AG04449 (cell line): Measurements from ENCODE around the gene SBK2.
A peak's percentile ranks its signal among the peaks of the same experiment; 100 is the strongest.

Experiments used
- CTCF ChIA-PET: fragments of 350-600 bp; formaldehyde crosslinking; extraction: SDS; loops from one replicate; lab custom pipeline; 2021; ENCODE audit warnings: antibody characterized with exemption; lab: Yijun Ruan, JAX
- POLR2A ChIA-PET: fragments of 400-600, 350-600 bp; formaldehyde crosslinking; extraction: SDS; loops from one replicate; lab custom pipeline; 2020; ENCODE audit warnings: antibody characterized with exemption, inconsistent platforms; lab: Yijun Ruan, JAX
- DNase-seq: peaks from one replicate; pipeline ENCODE4 v3.0.0-alpha.2; 2010; ENCODE audit warnings: low read depth, low spot score
- H3K4me3 ChIP-seq: 2 replicates; pipeline ENCODE4 v1.5.1; 2011; ENCODE audit warnings: low read depth, mild to moderate bottlenecking, control low read depth, low read length
- TF ChIP-seq, protein P1 (sequence below): IDR thresholded peaks from one replicate; pipeline ENCODE4 v1.5.1; 2011; ENCODE audit warnings: mild to moderate bottlenecking, moderate library complexity, low read length, control low read depth, inconsistent platforms; ENCODE audit not compliant: insufficient read depth; ENCODE audit errors: missing control alignments

The SBK2 gene

DNA sequence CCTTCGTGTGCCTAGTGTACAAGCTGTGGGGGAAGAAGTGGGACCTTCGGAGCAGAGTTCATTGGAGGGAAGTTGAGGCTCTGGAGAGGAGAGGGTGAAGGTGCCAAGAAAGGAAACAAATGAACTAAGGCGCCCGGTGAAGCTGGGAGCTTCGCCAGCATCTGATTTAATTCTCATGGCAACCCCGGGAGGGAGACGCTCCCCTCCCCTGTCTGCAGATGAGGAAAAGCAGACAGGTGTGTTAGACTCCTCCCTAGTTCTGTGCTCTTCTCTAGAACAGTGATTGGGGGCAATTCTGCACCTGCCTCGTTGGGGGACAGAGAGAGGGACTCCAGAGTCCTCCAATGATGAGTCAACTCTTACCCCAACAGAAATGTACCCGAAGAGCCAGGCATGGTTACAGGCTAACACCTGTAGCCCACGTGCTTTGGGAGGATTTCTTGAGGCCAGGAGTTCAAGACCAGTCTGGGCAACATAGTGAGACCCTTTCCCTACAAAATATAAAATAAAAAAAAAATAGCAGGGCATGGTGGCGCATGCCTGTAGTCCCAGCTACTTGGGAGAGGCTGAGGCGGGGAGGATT, 44.5 kb downstream of the SBK2 start:
- POLR2A ChIA-PET, result interaction anchor here (2.0 kb wide), 1 partner anchor 12 kb away, joined by 8 read pairs; no protein-coding TSS in a partner anchor
- DNase-seq, result no peak
- CTCF ChIA-PET, result interaction anchor here (1.4 to 17.6 kb wide), 4 partner anchors 9 to 114 kb away, joined by 4 to 173 read pairs (median 84); partner anchors contain the start of gene ZNF865
- TF ChIP-seq, protein P1, sequence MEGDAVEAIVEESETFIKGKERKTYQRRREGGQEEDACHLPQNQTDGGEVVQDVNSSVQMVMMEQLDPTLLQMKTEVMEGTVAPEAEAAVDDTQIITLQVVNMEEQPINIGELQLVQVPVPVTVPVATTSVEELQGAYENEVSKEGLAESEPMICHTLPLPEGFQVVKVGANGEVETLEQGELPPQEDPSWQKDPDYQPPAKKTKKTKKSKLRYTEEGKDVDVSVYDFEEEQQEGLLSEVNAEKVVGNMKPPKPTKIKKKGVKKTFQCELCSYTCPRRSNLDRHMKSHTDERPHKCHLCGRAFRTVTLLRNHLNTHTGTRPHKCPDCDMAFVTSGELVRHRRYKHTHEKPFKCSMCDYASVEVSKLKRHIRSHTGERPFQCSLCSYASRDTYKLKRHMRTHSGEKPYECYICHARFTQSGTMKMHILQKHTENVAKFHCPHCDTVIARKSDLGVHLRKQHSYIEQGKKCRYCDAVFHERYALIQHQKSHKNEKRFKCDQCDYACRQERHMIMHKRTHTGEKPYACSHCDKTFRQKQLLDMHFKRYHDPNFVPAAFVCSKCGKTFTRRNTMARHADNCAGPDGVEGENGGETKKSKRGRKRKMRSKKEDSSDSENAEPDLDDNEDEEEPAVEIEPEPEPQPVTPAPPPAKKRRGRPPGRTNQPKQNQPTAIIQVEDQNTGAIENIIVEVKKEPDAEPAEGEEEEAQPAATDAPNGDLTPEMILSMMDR, result no peak
- no peak overlapping the region for H3K4me3 ChIP-seq

DNA sequence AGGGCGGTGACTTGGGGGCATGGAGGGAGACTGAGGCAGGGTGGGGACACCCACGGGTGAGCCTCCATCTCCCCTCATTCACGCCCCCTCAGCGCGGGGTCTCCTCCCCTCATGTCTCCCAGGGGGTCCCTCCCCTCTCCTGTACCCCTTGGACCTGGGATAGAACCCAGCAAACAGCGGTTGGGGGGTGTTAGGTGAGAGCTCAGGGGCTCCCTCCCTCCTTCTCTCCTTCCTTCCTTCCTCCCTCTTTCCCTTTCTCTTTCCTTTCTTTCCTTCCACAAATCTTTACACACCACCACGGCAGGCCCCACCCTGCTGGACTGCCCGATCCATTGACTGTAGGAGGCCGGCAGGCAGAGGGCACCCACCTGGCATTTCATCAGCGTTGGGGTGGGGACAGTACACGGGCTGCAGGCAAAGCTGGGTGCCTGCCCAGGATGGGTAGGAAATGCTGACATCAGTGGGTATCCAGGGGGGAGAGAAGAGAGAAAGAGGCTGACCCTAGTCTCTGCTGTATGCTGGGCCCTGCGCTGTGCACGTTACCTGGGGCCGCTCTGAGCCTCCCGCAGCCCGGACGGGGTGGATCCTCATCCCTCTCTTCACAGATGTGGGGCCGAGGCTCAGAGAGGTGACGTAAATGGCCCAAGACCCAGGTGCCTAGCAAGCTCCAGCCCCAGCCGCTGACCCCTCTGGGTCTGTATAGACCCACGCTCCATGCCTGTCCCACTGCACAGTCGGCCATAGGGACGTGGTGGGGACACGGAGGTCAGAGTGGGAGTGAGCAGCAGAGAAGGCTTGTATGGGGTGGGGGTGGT, 45.2 kb downstream of the SBK2 start:
- CTCF ChIA-PET, result interaction anchor here (0.8 to 17.6 kb wide), 7 partner anchors 10 to 189 kb away, joined by 3 to 173 read pairs (median 4); partner anchors contain the start of gene ZNF865
- no peak for DNase-seq
- H3K4me3 ChIP-seq, result no peak overlapping the region
- TF ChIP-seq, protein P1, result no peak
- POLR2A ChIA-PET, result no interaction called here

GRCh38 chr19:55490478-55491432, 46.2 kb downstream of the SBK2 start:
- ChIA-PET CTCF (interaction anchor here (0.8 to 17.6 kb wide), 8 partner anchors 12 to 350 kb away, joined by 3 to 173 read pairs (median 4); partner anchors contain the start of gene ZNF865), POLR2A (no interaction called here)
- DNase-seq, result no peak
- H3K4me3 ChIP-seq, result no peak overlapping the region
- TF ChIP-seq, protein P1, result no peak

GRCh38 chr19:55489711-55490477, 47.0 kb downstream of the SBK2 start:
- TF ChIP-seq, protein P1, result no peak
- ChIA-PET POLR2A (interaction anchor here (0.8 kb wide), 1 partner anchor 14 kb away, joined by 4 read pairs; no protein-coding TSS in a partner anchor), CTCF (interaction anchor here (1.0 to 17.6 kb wide), 7 partner anchors 11 to 372 kb away, joined by 3 to 173 read pairs (median 4); partner anchors contain the start of gene ZNF865)
- DNase-seq, result no peak
- H3K4me3 ChIP-seq, result peak overlapping the region; percentile 59

DNA sequence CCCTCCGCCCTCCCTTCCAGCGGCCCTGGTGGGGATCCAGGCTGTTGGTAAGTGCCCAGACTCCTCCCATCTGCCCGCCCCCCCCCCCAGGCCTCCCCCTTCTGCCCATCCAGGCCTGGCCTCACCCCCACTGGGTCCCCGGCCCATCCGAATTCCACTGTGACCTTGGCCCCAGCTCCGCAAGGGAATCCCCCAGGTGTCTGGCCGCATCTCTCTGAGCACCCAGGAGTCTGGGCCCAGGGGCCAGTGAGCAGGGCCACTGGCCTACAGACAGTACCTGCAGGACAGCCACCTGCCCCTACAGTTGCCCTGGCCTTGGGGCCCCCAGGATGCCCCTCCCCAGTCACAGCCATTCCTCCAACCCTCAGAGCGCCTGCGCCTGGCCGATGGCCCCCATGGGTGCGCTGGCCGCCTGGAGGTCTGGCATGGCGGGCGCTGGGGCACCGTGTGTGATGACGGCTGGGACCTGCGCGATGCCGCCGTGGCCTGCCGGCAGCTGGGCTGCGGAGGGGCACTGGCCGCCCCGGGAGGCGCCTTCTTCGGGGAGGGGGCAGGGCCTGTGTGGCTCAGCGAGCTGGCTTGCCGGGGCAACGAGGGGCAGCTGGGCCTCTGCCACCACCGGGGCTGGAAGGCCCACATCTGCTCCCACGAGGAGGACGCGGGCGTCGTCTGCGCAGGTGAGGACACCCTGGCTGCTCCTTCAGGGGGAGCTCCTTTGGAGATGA, 47.8 kb downstream of the SBK2 start:
- H3K4me3 ChIP-seq, result peak overlapping the region; percentile 59
- DNase-seq, result no peak
- TF ChIP-seq, protein P1, result no peak
- POLR2A ChIA-PET, result interaction anchor here (0.5 to 5.2 kb wide), 4 partner anchors 12 to 209 kb away, joined by 3 to 44 read pairs (median 4); partner anchors contain the start of genes HSPBP1 and ZNF628
- CTCF ChIA-PET, result interaction anchor here (1.0 to 17.6 kb wide), 6 partner anchors 15 to 371 kb away, joined by 3 to 173 read pairs (median 4); partner anchors contain the start of gene ZNF865
